ENCODE results near the gene RNF182. TPM values are rescaled to one million over a fixed set of nuclear protein-coding genes. Genes with fewer than 3 reads are reported as not detected.

Gene RNF182
- total RNA-seq, 4 donors from 2014 or later: not detected

GRCh38 chr6:14022673-14023072 lies 97.9 kb downstream of the RNF182 start:
- no peak for DNase-seq
- no peaks in the 10 kb centered on the region for H3K4me1 ChIP-seq
- no peak overlapping the region for H3K4me3 ChIP-seq
- intact Hi-C loops (cut with DNase I; ENCODE audit: low total_unique reads): no loop called here
- no peak for TF ChIP-seq POLR2A (IDR thresholded peaks at IDR 0.05)
- no peak for TF ChIP-seq EP300 (IDR thresholded peaks at IDR 0.05; ENCODE audit: low read depth)
- TF ChIP-seq, protein P1, sequence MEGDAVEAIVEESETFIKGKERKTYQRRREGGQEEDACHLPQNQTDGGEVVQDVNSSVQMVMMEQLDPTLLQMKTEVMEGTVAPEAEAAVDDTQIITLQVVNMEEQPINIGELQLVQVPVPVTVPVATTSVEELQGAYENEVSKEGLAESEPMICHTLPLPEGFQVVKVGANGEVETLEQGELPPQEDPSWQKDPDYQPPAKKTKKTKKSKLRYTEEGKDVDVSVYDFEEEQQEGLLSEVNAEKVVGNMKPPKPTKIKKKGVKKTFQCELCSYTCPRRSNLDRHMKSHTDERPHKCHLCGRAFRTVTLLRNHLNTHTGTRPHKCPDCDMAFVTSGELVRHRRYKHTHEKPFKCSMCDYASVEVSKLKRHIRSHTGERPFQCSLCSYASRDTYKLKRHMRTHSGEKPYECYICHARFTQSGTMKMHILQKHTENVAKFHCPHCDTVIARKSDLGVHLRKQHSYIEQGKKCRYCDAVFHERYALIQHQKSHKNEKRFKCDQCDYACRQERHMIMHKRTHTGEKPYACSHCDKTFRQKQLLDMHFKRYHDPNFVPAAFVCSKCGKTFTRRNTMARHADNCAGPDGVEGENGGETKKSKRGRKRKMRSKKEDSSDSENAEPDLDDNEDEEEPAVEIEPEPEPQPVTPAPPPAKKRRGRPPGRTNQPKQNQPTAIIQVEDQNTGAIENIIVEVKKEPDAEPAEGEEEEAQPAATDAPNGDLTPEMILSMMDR (IDR thresholded peaks at IDR 0.05): no peak
- no peak for TF ChIP-seq POLR2AphosphoS5 (IDR thresholded peaks at IDR 0.05)
- no peak overlapping the region for H3K27ac ChIP-seq
- no peaks in the 10 kb centered on the region for H3K36me3 ChIP-seq
- in situ Hi-C loops (cut with MboI; ENCODE audit: low pct_ligation_motif_present in 1 of 4, low pct_unique_long_range_greater_than_20kb in 1 of 4, low sequenced_read_pairs in 3 of 4): no loop called here
- no peaks in the 10 kb centered on the region for H3K9me3 ChIP-seq
- WGBS, 2 donors (ENCODE audit: low coverage in 1 of 2): 68 to 86% methylated on average over 5 of the region's 5 CpGs
- no peaks in the 10 kb centered on the region for H3K27me3 ChIP-seq

DNA sequence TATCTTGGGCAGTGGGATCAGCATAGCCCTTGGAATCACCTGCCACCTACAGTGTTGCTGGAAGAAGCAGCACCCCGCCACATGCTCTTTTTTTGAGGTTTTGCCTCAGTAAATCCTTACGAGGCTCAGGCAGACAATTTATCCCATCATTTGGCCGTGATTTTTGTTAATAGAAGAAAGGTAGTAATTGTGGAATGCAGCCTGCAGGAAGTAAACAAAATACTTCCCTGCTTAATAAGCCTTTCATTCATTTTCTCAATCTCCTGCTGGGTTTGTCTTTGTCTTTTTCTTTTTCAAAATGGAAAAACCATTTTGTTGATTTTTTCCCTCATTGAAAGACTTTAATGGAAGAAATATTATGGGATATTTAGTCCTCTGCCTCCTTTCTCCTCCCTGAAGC lies 99.1 kb downstream of the RNF182 start:
- 75 to 86% methylated on average over 2 to 3 of the region's 3 CpGs for WGBS, 2 donors (ENCODE audit: low coverage in 1 of 2)
- in situ Hi-C loops (cut with MboI; ENCODE audit: low pct_ligation_motif_present in 1 of 4, low pct_unique_long_range_greater_than_20kb in 1 of 4, low sequenced_read_pairs in 3 of 4): no loop called here

DNA sequence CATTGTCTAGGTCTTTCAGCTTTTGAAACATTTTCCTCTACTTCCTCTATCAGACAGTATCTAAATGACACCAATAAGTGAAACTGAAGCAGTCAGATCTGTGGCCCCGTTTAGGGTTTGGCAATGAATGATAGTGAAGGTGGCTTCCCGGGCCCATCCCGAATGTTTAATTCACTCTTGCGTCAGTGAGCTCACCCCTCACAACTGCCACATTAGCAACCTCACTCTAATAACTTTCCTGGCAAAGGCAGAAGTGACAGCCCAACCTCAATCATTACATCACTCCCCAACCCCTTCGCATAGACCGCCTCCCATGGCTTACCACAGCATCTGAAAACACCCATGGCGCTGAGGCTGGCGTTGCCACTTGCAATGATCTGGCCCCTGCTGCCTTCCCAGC lies 100.4 kb downstream of the RNF182 start:
- in situ Hi-C loops (cut with MboI; ENCODE audit: low pct_ligation_motif_present in 1 of 4, low pct_unique_long_range_greater_than_20kb in 1 of 4, low sequenced_read_pairs in 3 of 4): no loop called here
- Histone ChIP-seq H3K4me1 (no peaks in the 10 kb centered on the region), H3K27ac (no peak overlapping the region), H3K27me3 (no peaks in the 10 kb centered on the region), H3K4me3 (no peak overlapping the region), H3K9me3 (no peaks in the 10 kb centered on the region), H3K36me3 (no peaks in the 10 kb centered on the region)
- intact Hi-C loops (cut with DNase I; ENCODE audit: low total_unique reads): no loop called here
- no peak for DNase-seq
- 70 to 88% methylated on average over 4 to 8 of the region's 8 CpGs for WGBS, 2 donors (ENCODE audit: low coverage in 1 of 2)
- TF ChIP-seq POLR2A (IDR thresholded peaks at IDR 0.05) (no peak), EP300 (IDR thresholded peaks at IDR 0.05; ENCODE audit: low read depth) (no peak), POLR2AphosphoS5 (IDR thresholded peaks at IDR 0.05) (no peak)
- TF ChIP-seq, protein P1 (IDR thresholded peaks at IDR 0.05): no peak

More for the DNA sequence above, 99.1 kb downstream of the RNF182 start:
- DNase-seq: no peak
- no peak overlapping the region for H3K27ac ChIP-seq
- intact Hi-C loops (cut with DNase I; ENCODE audit: low total_unique reads): no loop called here
- no peaks in the 10 kb centered on the region for H3K36me3 ChIP-seq
- H3K27me3 ChIP-seq: no peaks in the 10 kb centered on the region
- H3K4me3 ChIP-seq: no peak overlapping the region
- no peaks in the 10 kb centered on the region for H3K9me3 ChIP-seq
- H3K4me1 ChIP-seq: no peaks in the 10 kb centered on the region
- TF ChIP-seq POLR2AphosphoS5 (IDR thresholded peaks at IDR 0.05): no peak

GRCh38 chr6:14026831-14027539 lies 102.2 kb downstream of the RNF182 start:
- DNase-seq: no peak
- TF ChIP-seq EP300 (IDR thresholded peaks at IDR 0.05; ENCODE audit: low read depth): no peak
- TF ChIP-seq POLR2AphosphoS5 (IDR thresholded peaks at IDR 0.05): no peak
- Histone ChIP-seq H3K4me1 (no peaks in the 10 kb centered on the region), H3K9me3 (no peaks in the 10 kb centered on the region), H3K27ac (no peak overlapping the region), H3K27me3 (no peaks in the 10 kb centered on the region), H3K4me3 (no peak overlapping the region), H3K36me3 (no peaks in the 10 kb centered on the region)
- intact Hi-C loops (cut with DNase I; ENCODE audit: low total_unique reads): no loop called here
- in situ Hi-C loops (cut with MboI; ENCODE audit: low pct_ligation_motif_present in 1 of 4, low pct_unique_long_range_greater_than_20kb in 1 of 4, low sequenced_read_pairs in 3 of 4): no loop called here
- 79 to 85% methylated on average over 4 to 9 of the region's 9 CpGs for WGBS, 2 donors (ENCODE audit: low coverage in 1 of 2)

DNA sequence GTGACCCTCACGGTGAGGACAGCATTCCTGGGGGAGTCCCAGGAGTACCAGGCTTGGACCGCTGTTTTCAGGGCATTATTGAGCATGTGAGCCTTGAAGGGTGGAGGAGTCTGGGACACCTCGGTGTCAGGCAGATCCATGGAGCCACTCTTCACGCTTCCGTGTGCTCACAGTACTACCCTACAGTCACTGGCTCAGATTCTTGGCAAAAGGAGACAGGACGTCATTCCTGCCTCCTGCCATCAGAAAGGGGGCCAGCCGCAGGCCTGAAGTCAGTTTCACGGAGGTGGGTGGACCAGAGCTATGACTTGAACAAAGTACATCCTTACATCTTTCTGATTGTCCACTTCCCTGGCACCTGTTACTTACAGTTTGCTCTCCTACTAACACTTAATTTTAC lies 103.9 kb downstream of the RNF182 start:
- Histone ChIP-seq H3K27ac (no peak overlapping the region), H3K4me3 (no peak overlapping the region), H3K27me3 (no peaks in the 10 kb centered on the region), H3K4me1 (no peaks in the 10 kb centered on the region), H3K9me3 (no peaks in the 10 kb centered on the region), H3K36me3 (no peaks in the 10 kb centered on the region)
- DNase-seq: no peak
- intact Hi-C loops (cut with DNase I; ENCODE audit: low total_unique reads) (no loop called here), in situ Hi-C loops (cut with MboI; ENCODE audit: low pct_ligation_motif_present in 1 of 4, low pct_unique_long_range_greater_than_20kb in 1 of 4, low sequenced_read_pairs in 3 of 4) (no loop called here)
- WGBS, 2 donors (ENCODE audit: low coverage in 1 of 2): 79 to 100% methylated on average over 1 to 8 of the region's 8 CpGs
- TF ChIP-seq EP300 (IDR thresholded peaks at IDR 0.05; ENCODE audit: low read depth): no peak
- no peak for TF ChIP-seq POLR2AphosphoS5 (IDR thresholded peaks at IDR 0.05)
- no peak for TF ChIP-seq POLR2A (IDR thresholded peaks at IDR 0.05)

All from transverse colon (tissue), 4 donors.